ENCODE data around the gene SBNO2.

The SBNO2 gene

GRCh38 chr19:1072371-1073015 lies 101.6 kb downstream of the SBNO2 start:
- no peak for DNase-seq (ENCODE audit: low read depth)
- H3K4me3 ChIP-seq (ENCODE audit: control insufficient read depth, low read depth, low read length), result no peak overlapping the region
- TF ChIP-seq CTCF (conservative IDR thresholded peaks at IDR 0.05; ENCODE audit: control insufficient read depth, insufficient read depth, low read depth, low read length), result no peak

- TF ChIP-seq CTCF (conservative IDR thresholded peaks at IDR 0.05; ENCODE audit: control insufficient read depth, insufficient read depth, low read depth, low read length), result no peak
- H3K4me3 ChIP-seq (ENCODE audit: control insufficient read depth, low read depth, low read length), result no peak overlapping the region
- DNase-seq (ENCODE audit: low read depth), result no peak
Observed at GRCh38 chr19:1070931-1071791, 102.9 kb downstream of the SBNO2 start.

- no peak overlapping the region for H3K4me3 ChIP-seq (ENCODE audit: control insufficient read depth, low read depth, low read length)
- TF ChIP-seq CTCF (conservative IDR thresholded peaks at IDR 0.05; ENCODE audit: control insufficient read depth, insufficient read depth, low read depth, low read length), result no peak
- no peak for DNase-seq (ENCODE audit: low read depth)
Observed at GRCh38 chr19:1070576-1070930, 103.5 kb downstream of the SBNO2 start.

GRCh38 chr19:1069009-1069779 lies 104.9 kb downstream of the SBNO2 start:
- no peak for TF ChIP-seq CTCF (conservative IDR thresholded peaks at IDR 0.05; ENCODE audit: control insufficient read depth, insufficient read depth, low read depth, low read length)
- H3K4me3 ChIP-seq (ENCODE audit: control insufficient read depth, low read depth, low read length), result no peak overlapping the region
- DNase-seq (ENCODE audit: low read depth), result no peak

- DNase-seq (ENCODE audit: low read depth), result no peak
Observed at GRCh38 chr19:1068009-1069001, 105.8 kb downstream of the SBNO2 start.

More at GRCh38 chr19:1068009-1069001, 105.8 kb downstream of the SBNO2 start:
- no peak for TF ChIP-seq CTCF (conservative IDR thresholded peaks at IDR 0.05; ENCODE audit: control insufficient read depth, insufficient read depth, low read depth, low read length)
- H3K4me3 ChIP-seq (ENCODE audit: control insufficient read depth, low read depth, low read length), result no peak overlapping the region

Measured in fibroblast of mammary gland (primary cell).